Measurements from ENCODE around the gene KCNIP4.

- TF ChIP-seq CTCF (IDR thresholded peaks at IDR 0.05) (no peak), POLR2A (IDR thresholded peaks at IDR 0.05) (no peak)
These were observed 1104.3 kb downstream of the KCNIP4 start for GRCh38 chr4:20844311-20844710.
